A549 (cell line): ENCODE results near the gene PDK3. TPM values are rescaled to one million over a fixed set of nuclear protein-coding genes. Genes with fewer than 3 reads are reported as not detected.

ENCODE experiments used
- ATAC-seq, 2 experiments: fragments of 200-7000 bp in 1 of 2; fragments of >200 bp in 1 of 2; cut with Nextera tagmentation in 1 of 2; cut with Tn5 transposase in 1 of 2; 3 replicates each; pipeline versions ENCODE4 v1.8.0 to v1.9.1; 2018 to 2020; ENCODE audit warnings: mild to moderate bottlenecking in 1 of 2, moderate library complexity in 1 of 2
- CTCF ChIA-PET: fragments of 300-600 bp; sonication (Branson Sonifier 250); formaldehyde crosslinking; extraction: SDS; loops from one replicate; lab custom pipeline; 2021; ENCODE audit warnings: antibody characterized with exemption, inconsistent platforms; lab: Yijun Ruan, JAX
- POLR2A ChIA-PET: fragments of 350-600 bp; formaldehyde crosslinking; extraction: SDS; loops from one replicate; lab custom pipeline; 2021; ENCODE audit warnings: antibody characterized with exemption, inconsistent platforms; lab: Yijun Ruan, JAX
- DNase-seq, 2 experiments: peaks; one replicate each; pipeline versions ENCODE4 v3.0.0 to v3.0.0-alpha.2; 2011 to 2016; ENCODE audit warnings: low read depth in 1 of 2, low spot score in 1 of 2
- FAIRE-seq: peaks from 2 replicates; lab custom pipeline; 2011; peaks lifted over from hg19 to GRCh38; lab: Jason Lieb, UNC
- H3K27ac ChIP-seq, 2 experiments: fragments of >200 bp; sonication (Bioruptor Twin); formaldehyde crosslinking; 3 replicates each; pipeline ENCODE4 v1.5.1; 2016 to 2017
- H3K4me1 ChIP-seq: fragments of >200 bp; sonication (Bioruptor Twin); formaldehyde crosslinking; 3 replicates; pipeline ENCODE4 v1.6.1; 2016
- H3K4me2 ChIP-seq: fragments of >200 bp; sonication (Bioruptor Twin); formaldehyde crosslinking; 3 replicates; pipeline ENCODE4 v1.6.1; 2016
- H3K4me3 ChIP-seq: fragments of >200 bp; sonication (Bioruptor Twin); formaldehyde crosslinking; 3 replicates; pipeline ENCODE4 v1.5.1; 2016
- H3K9me3 ChIP-seq: fragments of >200 bp; sonication (Bioruptor Twin); formaldehyde crosslinking; 3 replicates; pipeline ENCODE4 v1.6.1; 2016
- CHD2 ChIP-seq: fragments of 150-350 bp; IDR thresholded peaks from 2 replicates; pipeline ENCODE4 v1.6.1; 2014; ENCODE audit warnings: low read length; ENCODE audit not compliant: partially characterized antibody
- CTCF ChIP-seq: fragments of >200 bp; sonication (Bioruptor Twin); formaldehyde crosslinking; IDR thresholded peaks from 3 replicates; pipeline ENCODE4 v1.5.1; 2016
- FOSB ChIP-seq: fragments of 250-450 bp; sonication (Bioruptor Pico); IDR thresholded peaks from 2 replicates; pipeline ENCODE4 v1.5.0; 2020; ENCODE audit warnings: mild to moderate bottlenecking, moderate library complexity
- HOXB13 ChIP-seq: fragments of 250-450 bp; sonication (Bioruptor Pico); IDR thresholded peaks from 2 replicates; pipeline ENCODE4 v1.5.0; 2020; ENCODE audit warnings: low read depth, mild to moderate bottlenecking, moderate library complexity
- HOXB5 ChIP-seq: fragments of 250-450 bp; sonication (Bioruptor Pico); IDR thresholded peaks from 2 replicates; pipeline ENCODE4 v1.5.0; 2020; ENCODE audit warnings: mild to moderate bottlenecking, moderate library complexity
- JUNB ChIP-seq: fragments of >200 bp; sonication (Bioruptor Twin); formaldehyde crosslinking; IDR thresholded peaks from 2 replicates; pipeline ENCODE4 v1.6.1; 2016
- MAZ ChIP-seq: fragments of 150-350 bp; IDR thresholded peaks from 2 replicates; pipeline ENCODE4 v1.6.1; 2014; ENCODE audit warnings: antibody characterized with exemption, low read depth, low read length, borderline replicate concordance
- MYC ChIP-seq: IDR thresholded peaks from 2 replicates; pipeline ENCODE4 v1.6.1; 2012; ENCODE audit warnings: mild to moderate bottlenecking, inconsistent platforms, low read length, improper control_type of control experiment, borderline replicate concordance
- RAD21 ChIP-seq, 2 experiments: fragments of >200 bp in 1 of 2; sonication (Bioruptor Twin) in 1 of 2; formaldehyde crosslinking in 1 of 2; IDR thresholded peaks in 1 of 2; conservative IDR thresholded peaks in 1 of 2; 2 replicates in 1 of 2; 3 replicates in 1 of 2; pipeline ENCODE4 v1.6.1; 2012 to 2018; ENCODE audit warnings: inconsistent platforms in 1 of 2
- RCOR1 ChIP-seq: fragments of 150-350 bp; IDR thresholded peaks from 2 replicates; pipeline ENCODE4 v1.6.1; 2014; ENCODE audit warnings: antibody characterized with exemption, low read length, low read depth
- RNF2 ChIP-seq: fragments of 200-600 bp; sonication (generic); IDR thresholded peaks from 2 replicates; pipeline ENCODE4 v1.6.1; 2016; ENCODE audit warnings: low read depth, mild to moderate bottlenecking, antibody characterized with exemption, moderate library complexity, borderline replicate concordance
- ZFP36 ChIP-seq: fragments of 450-650 bp; IDR thresholded peaks from 2 replicates; pipeline ENCODE4 v1.6.1; 2014; ENCODE audit warnings: borderline replicate concordance; ENCODE audit not compliant: partially characterized antibody
- WGBS: methylation state at CpG from one replicate; pipeline ENCODE4 v1.1.6; 2017; ENCODE audit errors: missing lambda C conversion rate; 5-methylcytosine and 5-hydroxymethylcytosine counted together
- polyA plus RNA-seq, 4 experiments: library from polyadenylated mRNA; depleted of rRNA in 3 of 4; stranded (reverse); fragments of >200 nt; fragmentation: RNase III in 1 of 4; extraction: RNeasy Plus Mini Kit Qiagen cat#74134 plus additional on column Dnase treatment in 1 of 4; gene quantifications; 2 replicates in 3 of 4; 3 replicates in 1 of 4; pipeline ENCODE4 v1.2.3, GENCODE V29; 2011 to 2017
- TF ChIP-seq, protein P1 (sequence below): fragments of 250-450 bp; sonication (Bioruptor Pico); IDR thresholded peaks from 2 replicates; pipeline ENCODE4 v1.5.0; 2021; ENCODE audit warnings: mild to moderate bottlenecking, moderate library complexity, borderline replicate concordance
- TF ChIP-seq, protein P2 (sequence below): fragments of 150-350 bp; IDR thresholded peaks from 2 replicates; pipeline ENCODE4 v1.6.1; 2014; ENCODE audit warnings: low read depth, mild to moderate bottlenecking, low read length
- TF ChIP-seq, protein P3 (sequence below): IDR thresholded peaks from 2 replicates; pipeline ENCODE4 v1.6.1; 2012; ENCODE audit warnings: low read depth, borderline replicate concordance

PDK3 gene
- polyA plus RNA-seq, 2 of the 4 experiments (the other 2 are of a cell fraction) = 5.3 to 14.1 TPM

- peak in 1 of 2 experiments; percentile 52; a peak in 2 of 6 replicates for ATAC-seq
- CTCF ChIA-PET = no interaction called here
Observed at GRCh38 chrX:24426340-24426913, 38.7 kb upstream of the PDK3 start.

GRCh38 chrX:24426921-24427746 is 38.0 kb upstream of the PDK3 start:
- no peak for DNase-seq
- no peak for TF ChIP-seq MAZ
- TF ChIP-seq, protein P1, sequence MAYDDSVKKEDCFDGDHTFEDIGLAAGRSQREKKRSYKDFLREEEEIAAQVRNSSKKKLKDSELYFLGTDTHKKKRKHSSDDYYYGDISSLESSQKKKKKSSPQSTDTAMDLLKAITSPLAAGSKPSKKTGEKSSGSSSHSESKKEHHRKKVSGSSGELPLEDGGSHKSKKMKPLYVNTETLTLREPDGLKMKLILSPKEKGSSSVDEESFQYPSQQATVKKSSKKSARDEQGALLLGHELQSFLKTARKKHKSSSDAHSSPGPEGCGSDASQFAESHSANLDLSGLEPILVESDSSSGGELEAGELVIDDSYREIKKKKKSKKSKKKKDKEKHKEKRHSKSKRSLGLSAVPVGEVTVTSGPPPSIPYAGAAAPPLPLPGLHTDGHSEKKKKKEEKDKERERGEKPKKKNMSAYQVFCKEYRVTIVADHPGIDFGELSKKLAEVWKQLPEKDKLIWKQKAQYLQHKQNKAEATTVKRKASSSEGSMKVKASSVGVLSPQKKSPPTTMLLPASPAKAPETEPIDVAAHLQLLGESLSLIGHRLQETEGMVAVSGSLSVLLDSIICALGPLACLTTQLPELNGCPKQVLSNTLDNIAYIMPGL (CRISPR knock-in tag) = no peak
- no peak for TF ChIP-seq FOSB (CRISPR knock-in tag)
- no peak for TF ChIP-seq RCOR1
- TF ChIP-seq CTCF = no peak
- TF ChIP-seq ZFP36 = no peak
- TF ChIP-seq, protein P2, sequence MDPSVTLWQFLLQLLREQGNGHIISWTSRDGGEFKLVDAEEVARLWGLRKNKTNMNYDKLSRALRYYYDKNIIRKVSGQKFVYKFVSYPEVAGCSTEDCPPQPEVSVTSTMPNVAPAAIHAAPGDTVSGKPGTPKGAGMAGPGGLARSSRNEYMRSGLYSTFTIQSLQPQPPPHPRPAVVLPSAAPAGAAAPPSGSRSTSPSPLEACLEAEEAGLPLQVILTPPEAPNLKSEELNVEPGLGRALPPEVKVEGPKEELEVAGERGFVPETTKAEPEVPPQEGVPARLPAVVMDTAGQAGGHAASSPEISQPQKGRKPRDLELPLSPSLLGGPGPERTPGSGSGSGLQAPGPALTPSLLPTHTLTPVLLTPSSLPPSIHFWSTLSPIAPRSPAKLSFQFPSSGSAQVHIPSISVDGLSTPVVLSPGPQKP = no peak
- TF ChIP-seq JUNB = no peak
- TF ChIP-seq RNF2 = no peak
- TF ChIP-seq, all 56 proteins: peak for 0
- Histone ChIP-seq H3K4me3 (no peak overlapping the region), H3K27ac (no peak overlapping the region), H3K4me2 (no peak overlapping the region), H3K4me1 (no peaks in the 10 kb centered on the region), H3K9me3 (no peaks in the 10 kb centered on the region)
- ATAC-seq = no peak
- FAIRE-seq = no peak
- POLR2A ChIA-PET = no interaction called here
- CTCF ChIA-PET = interaction anchor here (0.7 kb wide), 1 partner anchor 109 kb away, joined by 3 read pairs; no protein-coding TSS in a partner anchor
- WGBS = 79% methylated on average over 5 of the region's 10 CpGs

More at GRCh38 chrX:24426340-24426913, 38.7 kb upstream of the PDK3 start:
- Histone ChIP-seq H3K9me3 (no peaks in the 10 kb centered on the region), H3K4me2 (no peak overlapping the region), H3K4me3 (no peak overlapping the region), H3K27ac (no peak overlapping the region), H3K4me1 (no peaks in the 10 kb centered on the region)
- TF ChIP-seq CTCF (no peak), ZFP36 (no peak), MYC (no peak), HOXB13 (CRISPR knock-in tag) (no peak), CHD2 (no peak), HOXB5 (CRISPR knock-in tag) (no peak), FOSB (CRISPR knock-in tag) (no peak), RAD21 (conservative IDR thresholded peaks at IDR 0.05 in 1 of 2, IDR thresholded peaks at IDR 0.05 in 1 of 2) (no peak), RNF2 (no peak)
- TF ChIP-seq, protein P3, sequence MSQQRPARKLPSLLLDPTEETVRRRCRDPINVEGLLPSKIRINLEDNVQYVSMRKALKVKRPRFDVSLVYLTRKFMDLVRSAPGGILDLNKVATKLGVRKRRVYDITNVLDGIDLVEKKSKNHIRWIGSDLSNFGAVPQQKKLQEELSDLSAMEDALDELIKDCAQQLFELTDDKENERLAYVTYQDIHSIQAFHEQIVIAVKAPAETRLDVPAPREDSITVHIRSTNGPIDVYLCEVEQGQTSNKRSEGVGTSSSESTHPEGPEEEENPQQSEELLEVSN = no peak
- TF ChIP-seq, protein P2 = no peak
- POLR2A ChIA-PET = no interaction called here
- DNase-seq (peak in 1 of 2 experiments; percentile 2), FAIRE-seq (peak; percentile 83)
- 53% methylated on average over 2 of the region's 2 CpGs for WGBS
